Caco-2 (cell line): Measurements from ENCODE around the gene SOX5. TPM values are rescaled to one million over a fixed set of nuclear protein-coding genes. Genes with fewer than 3 reads are reported as not detected.
"Not testable (repeated sequence)": the region's sequence is repeated elsewhere in the genome, so short reads cannot be mapped to it uniquely, and the experiment has no call there.

Source experiments
- BruUV-seq: library from RNA; stranded (reverse); fragments of 400-500 nt; replicated peaks from 2 replicates; lab custom pipeline; 2021; lab: Mats Ljungman, UMichigan
- CTCF ChIA-PET: fragments of 300-600 bp; sonication (Branson Sonifier 250); formaldehyde crosslinking; loops from one replicate; lab custom pipeline; 2022; ENCODE audit warnings: antibody characterized with exemption; lab: Charles Lee
- POLR2A ChIA-PET: fragments of 300-600 bp; sonication (Branson Sonifier 250); formaldehyde crosslinking; loops from one replicate; lab custom pipeline; 2022; ENCODE audit warnings: antibody characterized with exemption; lab: Charles Lee
- DNase-seq, 2 experiments: peaks; one replicate each; pipeline versions ENCODE4 v3.0.0 to v3.0.0-alpha.2; 2020 to 2022
- H3K27me3 ChIP-seq: replicated peaks from 2 replicates; pipeline ENCODE4 v1.6.0; 2011; ENCODE audit warnings: low read length; ENCODE audit not compliant: control insufficient read depth, insufficient read depth
- H3K36me3 ChIP-seq: 2 replicates; pipeline ENCODE4 v1.5.1; 2011; ENCODE audit warnings: low read length; ENCODE audit not compliant: control insufficient read depth, insufficient read depth
- H3K4me1 ChIP-seq: fragments of 250-450 bp; sonication (Bioruptor Pico); 2 replicates; pipeline ENCODE4 v1.5.1; 2020; ENCODE audit warnings: mild to moderate bottlenecking
- H3K4me3 ChIP-seq: 2 replicates; pipeline ENCODE4 v1.5.1; 2011; ENCODE audit warnings: low read depth, mild to moderate bottlenecking, control low read depth, low read length
- H3K9me3 ChIP-seq: fragments of 250-450 bp; sonication (Bioruptor Pico); 2 replicates; pipeline ENCODE4 v1.5.1; 2020; ENCODE audit warnings: mild to moderate bottlenecking, moderate library complexity
- H3K27ac Mint-ChIP-seq: one replicate; pipeline ENCODE4 v1.8.0; 2022; ENCODE audit warnings: mixed read lengths; ENCODE audit not compliant: unreplicated experiment
- H3K27me3 Mint-ChIP-seq: one replicate; pipeline ENCODE4 v1.8.0; 2022; ENCODE audit warnings: mixed read lengths; ENCODE audit not compliant: insufficient read depth, unreplicated experiment
- H3K36me3 Mint-ChIP-seq: one replicate; pipeline ENCODE4 v1.8.0; 2022; ENCODE audit warnings: mild to moderate bottlenecking, mixed read lengths; ENCODE audit not compliant: insufficient read depth, unreplicated experiment
- H3K4me1 Mint-ChIP-seq: one replicate; pipeline ENCODE4 v1.8.0; 2022; ENCODE audit warnings: low read depth, mixed read lengths; ENCODE audit not compliant: unreplicated experiment
- H3K4me3 Mint-ChIP-seq: one replicate; pipeline ENCODE4 v1.8.0; 2022; ENCODE audit warnings: mild to moderate bottlenecking, moderate library complexity, mixed read lengths; ENCODE audit not compliant: unreplicated experiment
- H3K9me3 Mint-ChIP-seq: one replicate; pipeline ENCODE4 v1.8.0; 2022; ENCODE audit warnings: mixed read lengths; ENCODE audit not compliant: unreplicated experiment
- CTCF ChIP-seq, 2 experiments: fragments of 200-600 bp in 1 of 2; IDR thresholded peaks; 1 replicate in 1 of 2; 2 replicates in 1 of 2; pipeline versions ENCODE4 v1.5.1 to v1.8.0; 2011 to 2022; ENCODE audit warnings: antibody characterized with exemption in 1 of 2, control low read depth in 1 of 2, inconsistent platforms in 1 of 2, low read depth in 1 of 2, low read length in 1 of 2, mild to moderate bottlenecking in 1 of 2, moderate library complexity in 1 of 2; ENCODE audit not compliant: insufficient read depth in 1 of 2, severe bottlenecking in 1 of 2, unreplicated experiment in 1 of 2
- intact Hi-C: fragments of 100-400 bp; cut with micrococcal nuclease; formaldehyde crosslinking; loops from one replicate; pipeline ENCODE4 v1.10.0; 2022; ENCODE audit not compliant: unreplicated experiment
- total RNA-seq: library from RNA; stranded (reverse); gene quantifications from 2 replicates; pipeline ENCODE4 v1.2.3, GENCODE V29; 2022

SOX5 gene
- total RNA-seq, 1 experiment from 2014 or later: 15.4 TPM

- peaks cover 3% of the 10 kb centered on the region for H3K27me3 Mint-ChIP-seq
- no peak for TF ChIP-seq CTCF (IDR thresholded peaks at IDR 0.05; ENCODE audit: insufficient read depth in 1 of 2, low read depth in 1 of 2, low read length in 1 of 2, severe bottlenecking in 1 of 2, unreplicated experiment in 1 of 2)
- intact Hi-C loops: no loop called here
- Histone ChIP-seq H3K9me3 (peaks cover 12% of the 10 kb centered on the region), H3K4me3 (no peak overlapping the region), H3K27me3 (no peaks in the 10 kb centered on the region), H3K36me3 (no peaks in the 10 kb centered on the region), H3K4me1 (no peaks in the 10 kb centered on the region)
- H3K9me3 Mint-ChIP-seq: peaks cover 26% of the 10 kb centered on the region
- POLR2A ChIA-PET: no interaction called here
- H3K4me1 Mint-ChIP-seq: no peaks in the 10 kb centered on the region
- no peak overlapping the region for H3K27ac Mint-ChIP-seq
- no peak overlapping the region for H3K4me3 Mint-ChIP-seq
- CTCF ChIA-PET: no interaction called here
- no TSS peak for BruUV-seq
- no peak for DNase-seq
- no peaks in the 10 kb centered on the region for H3K36me3 Mint-ChIP-seq
These were observed 423.9 kb downstream of the SOX5 start for GRCh38 chr12:23525450-23526072.

- Histone ChIP-seq H3K9me3 (peaks cover 12% of the 10 kb centered on the region), H3K27me3 (no peaks in the 10 kb centered on the region), H3K36me3 (no peaks in the 10 kb centered on the region), H3K4me3 (no peak overlapping the region), H3K4me1 (no peaks in the 10 kb centered on the region)
- TF ChIP-seq CTCF (IDR thresholded peaks at IDR 0.05; ENCODE audit: insufficient read depth in 1 of 2, low read depth in 1 of 2, low read length in 1 of 2, severe bottlenecking in 1 of 2, unreplicated experiment in 1 of 2): no peak
- no peak for DNase-seq
- ChIA-PET CTCF (no interaction called here), POLR2A (no interaction called here)
- no TSS peak for BruUV-seq
- Mint-ChIP-seq H3K27me3 (peaks cover 5% of the 10 kb centered on the region), H3K36me3 (no peaks in the 10 kb centered on the region), H3K9me3 (peaks cover 33% of the 10 kb centered on the region), H3K4me3 (no peak overlapping the region), H3K4me1 (no peaks in the 10 kb centered on the region), H3K27ac (no peak overlapping the region)
- intact Hi-C loops: no loop called here
These were observed 426.1 kb downstream of the SOX5 start for GRCh38 chr12:23523339-23523738.

- H3K27ac Mint-ChIP-seq, CTCF ChIA-PET, intact Hi-C loops, POLR2A ChIA-PET, H3K4me1 ChIP-seq, H3K27me3 ChIP-seq, BruUV-seq, H3K4me3 Mint-ChIP-seq, H3K27me3 Mint-ChIP-seq, H3K4me3 ChIP-seq, H3K4me1 Mint-ChIP-seq, H3K36me3 ChIP-seq, H3K36me3 Mint-ChIP-seq, DNase-seq: not testable (repeated sequence)
- H3K9me3 ChIP-seq: peaks cover 12% of the 10 kb centered on the region
- H3K9me3 Mint-ChIP-seq: peaks cover 24% of the 10 kb centered on the region
These were observed 430.0 kb downstream of the SOX5 start for GRCh38 chr12:23519444-23519843.

GRCh38 chr12:23515785-23516184 is 433.7 kb downstream of the SOX5 start:
- H3K27ac Mint-ChIP-seq, H3K4me1 ChIP-seq, intact Hi-C loops, H3K4me3 Mint-ChIP-seq, BruUV-seq, H3K9me3 Mint-ChIP-seq, CTCF ChIA-PET, H3K36me3 Mint-ChIP-seq, H3K4me3 ChIP-seq, H3K27me3 ChIP-seq, DNase-seq, H3K27me3 Mint-ChIP-seq, H3K9me3 ChIP-seq, H3K36me3 ChIP-seq, H3K4me1 Mint-ChIP-seq, POLR2A ChIA-PET: not testable (repeated sequence)
